GM12878 (cell line): ENCODE results near the gene IFI30. TPM values are rescaled to one million over a fixed set of nuclear protein-coding genes. Genes with fewer than 3 reads are reported as not detected.

Source experiments
- ATF2 ChIP-seq: IDR thresholded peaks from 2 replicates; pipeline ENCODE4 v1.6.1; 2012; ENCODE audit warnings: low read length, inconsistent platforms
- EGR1 ChIP-seq, 2 experiments: IDR thresholded peaks; 1 replicate in 1 of 2; 2 replicates in 1 of 2; pipeline ENCODE4 v1.6.1; 2011 to 2012; ENCODE audit warnings: low read depth in 2 of 2, low read length in 2 of 2, borderline replicate concordance in 1 of 2, mild to moderate bottlenecking in 1 of 2, moderate library complexity in 1 of 2
- GABPA ChIP-seq: IDR thresholded peaks from 2 replicates; pipeline ENCODE4 v1.6.1; 2014; ENCODE audit warnings: antibody characterized with exemption, low read depth, mild to moderate bottlenecking, inconsistent platforms
- KAT2A ChIP-seq: conservative IDR thresholded peaks from 2 replicates; pipeline ENCODE4 v1.6.1; 2011; ENCODE audit warnings: low read depth, low read length; ENCODE audit not compliant: control insufficient read depth
- LARP7 ChIP-seq: fragments of 450-650 bp; IDR thresholded peaks from 2 replicates; pipeline ENCODE4 v1.6.1; 2017; ENCODE audit warnings: mild to moderate bottlenecking
- RELA ChIP-seq: fragments of 450-650 bp; IDR thresholded peaks from 2 replicates; pipeline ENCODE4 v1.8.0; 2014; ENCODE audit warnings: borderline replicate concordance; ENCODE audit not compliant: partially characterized antibody
- REST ChIP-seq: IDR thresholded peaks from 2 replicates; pipeline ENCODE4 v1.6.1; 2012; ENCODE audit warnings: mild to moderate bottlenecking, low read depth, low read length
- polyA plus RNA-seq, 11 experiments: library from polyadenylated mRNA; depleted of rRNA in 4 of 11; unstranded in 6 of 11; stranded (reverse) in 5 of 11; fragments of >200 nt; fragmentation: Nextera tagmentation in 4 of 11; fragmentation: Illumina TruSeq in 1 of 11; extraction: Ambion mirVana in 4 of 11; extraction: Trizol in 1 of 11; gene quantifications; 1 replicate in 1 of 11; 2 replicates in 10 of 11; pipeline versions ENCODE4 v1.2.1 to v1.2.3, GENCODE V29; 2011 to 2016; ENCODE audit warnings: inconsistent platforms in 2 of 11, missing spikeins in 2 of 11, low read depth in 1 of 11
- total RNA-seq, 4 experiments: library from RNA; depleted of rRNA in 3 of 4; stranded (reverse); fragments of >200 nt in 3 of 4; fragmentation: Illumina TruSeq in 1 of 4; extraction: Trizol in 1 of 4; gene quantifications; 2 replicates each; pipeline versions ENCODE4 v1.2.1 to v1.2.3, GENCODE V29; 2013 to 2021
- TF ChIP-seq, protein P1 (sequence below): fragments of 450-650 bp; conservative IDR thresholded peaks from 2 replicates; pipeline ENCODE4 v1.6.1; 2017; ENCODE audit warnings: mild to moderate bottlenecking, moderate library complexity

IFI30 gene
- total and polyA plus RNA-seq, 10 of the 15 experiments (the other 5 are each of a cell fraction or from before 2014, with no cell fraction given): 221 to 1,112 (median 451) TPM

- TF ChIP-seq REST (no peak), RELA (no peak), GABPA (no peak), LARP7 (no peak), ATF2 (no peak), KAT2A (no peak), EGR1 (IDR thresholded peaks at IDR 0.05; ENCODE audit: borderline replicate concordance in 1 of 2, low read depth in 2 of 2, low read length in 2 of 2) (no peak)
- TF ChIP-seq, protein P1, sequence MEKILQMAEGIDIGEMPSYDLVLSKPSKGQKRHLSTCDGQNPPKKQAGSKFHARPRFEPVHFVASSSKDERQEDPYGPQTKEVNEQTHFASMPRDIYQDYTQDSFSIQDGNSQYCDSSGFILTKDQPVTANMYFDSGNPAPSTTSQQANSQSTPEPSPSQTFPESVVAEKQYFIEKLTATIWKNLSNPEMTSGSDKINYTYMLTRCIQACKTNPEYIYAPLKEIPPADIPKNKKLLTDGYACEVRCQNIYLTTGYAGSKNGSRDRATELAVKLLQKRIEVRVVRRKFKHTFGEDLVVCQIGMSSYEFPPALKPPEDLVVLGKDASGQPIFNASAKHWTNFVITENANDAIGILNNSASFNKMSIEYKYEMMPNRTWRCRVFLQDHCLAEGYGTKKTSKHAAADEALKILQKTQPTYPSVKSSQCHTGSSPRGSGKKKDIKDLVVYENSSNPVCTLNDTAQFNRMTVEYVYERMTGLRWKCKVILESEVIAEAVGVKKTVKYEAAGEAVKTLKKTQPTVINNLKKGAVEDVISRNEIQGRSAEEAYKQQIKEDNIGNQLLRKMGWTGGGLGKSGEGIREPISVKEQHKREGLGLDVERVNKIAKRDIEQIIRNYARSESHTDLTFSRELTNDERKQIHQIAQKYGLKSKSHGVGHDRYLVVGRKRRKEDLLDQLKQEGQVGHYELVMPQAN: no peak
Measured at GRCh38 chr19:18137657-18138339, 35.8 kb upstream of the IFI30 start (continued).
